BE2C (cell line): ENCODE results near the gene ITGB5.

ENCODE experiments used
- DNase-seq: peaks from one replicate; pipeline ENCODE4 v3.0.0-alpha.2; 2020
- H3K27me3 ChIP-seq: fragments of 250-450 bp; sonication (Bioruptor Pico); 2 replicates; pipeline ENCODE4 v1.5.1; 2020; ENCODE audit warnings: mild to moderate bottlenecking
- H3K36me3 ChIP-seq: fragments of 250-450 bp; sonication (Bioruptor Pico); 2 replicates; pipeline ENCODE4 v1.5.1; 2020; ENCODE audit warnings: mild to moderate bottlenecking
- H3K4me1 ChIP-seq: fragments of 250-450 bp; sonication (Bioruptor Pico); 2 replicates; pipeline ENCODE4 v1.5.1; 2020
- H3K4me3 ChIP-seq: 2 replicates; pipeline ENCODE4 v1.5.1; 2011; ENCODE audit warnings: low read depth, low read length
- H3K9me3 ChIP-seq: fragments of 250-450 bp; sonication (Bioruptor Pico); 2 replicates; pipeline ENCODE4 v1.5.1; 2020
- CTCF ChIP-seq: IDR thresholded peaks from 2 replicates; pipeline ENCODE4 v1.5.1; 2012; ENCODE audit warnings: mild to moderate bottlenecking, low read depth, low read length

Gene ITGB5

GRCh38 chr3:124814620-124815421 is 72.3 kb downstream of the ITGB5 start:
- no peaks in the 10 kb centered on the region for H3K9me3 ChIP-seq
- peaks cover 12% of the 10 kb centered on the region for H3K4me1 ChIP-seq
- H3K36me3 ChIP-seq, result peaks cover 21% of the 10 kb centered on the region
- TF ChIP-seq CTCF, result no peak
- no peak overlapping the region for H3K4me3 ChIP-seq
- DNase-seq, result no peak
- H3K27me3 ChIP-seq, result no peaks in the 10 kb centered on the region

GRCh38 chr3:124813541-124813940 is 73.6 kb downstream of the ITGB5 start:
- H3K4me3 ChIP-seq, result no peak overlapping the region
- no peaks in the 10 kb centered on the region for H3K27me3 ChIP-seq
- H3K4me1 ChIP-seq, result peaks cover 20% of the 10 kb centered on the region
- H3K36me3 ChIP-seq, result peaks cover 21% of the 10 kb centered on the region
- no peaks in the 10 kb centered on the region for H3K9me3 ChIP-seq
- DNase-seq, result no peak
- no peak for TF ChIP-seq CTCF

- Histone ChIP-seq H3K4me1 (peaks cover 20% of the 10 kb centered on the region), H3K4me3 (no peak overlapping the region), H3K9me3 (no peaks in the 10 kb centered on the region), H3K27me3 (no peaks in the 10 kb centered on the region), H3K36me3 (peaks cover 21% of the 10 kb centered on the region)
- no peak for TF ChIP-seq CTCF
- no peak for DNase-seq
Measured at GRCh38 chr3:124812291-124813265, 74.6 kb downstream of the ITGB5 start.

- no peaks in the 10 kb centered on the region for H3K9me3 ChIP-seq
- H3K36me3 ChIP-seq, result peaks cover 16% of the 10 kb centered on the region
- no peaks in the 10 kb centered on the region for H3K27me3 ChIP-seq
- no peak for DNase-seq
- TF ChIP-seq CTCF, result no peak
- peaks cover 20% of the 10 kb centered on the region for H3K4me1 ChIP-seq
- no peak overlapping the region for H3K4me3 ChIP-seq
Measured at GRCh38 chr3:124811436-124811835, 75.7 kb downstream of the ITGB5 start.

- Histone ChIP-seq H3K4me3 (no peak overlapping the region), H3K27me3 (no peaks in the 10 kb centered on the region), H3K4me1 (peaks cover 21% of the 10 kb centered on the region), H3K9me3 (no peaks in the 10 kb centered on the region), H3K36me3 (peaks cover 15% of the 10 kb centered on the region)
- DNase-seq, result no peak
- TF ChIP-seq CTCF, result no peak
Measured at GRCh38 chr3:124810970-124811369, 76.2 kb downstream of the ITGB5 start.

- H3K36me3 ChIP-seq, result no peaks in the 10 kb centered on the region; the same call in 1 of the 2 replicates
- no peaks in the 10 kb centered on the region for H3K27me3 ChIP-seq
- no peak for DNase-seq
- H3K9me3 ChIP-seq, result no peaks in the 10 kb centered on the region
- H3K4me3 ChIP-seq, result no peak overlapping the region
- peaks cover 23% of the 10 kb centered on the region for H3K4me1 ChIP-seq
- TF ChIP-seq CTCF, result no peak
Measured at GRCh38 chr3:124809039-124809438, 78.1 kb downstream of the ITGB5 start.
